HG03439 (cell line): ENCODE results near the gene SUPT5H.

ENCODE experiments used
- ATAC-seq: cut with Tn5 transposase; IDR thresholded peaks from one replicate; pipeline ENCODE4 v1.9.1; 2021; ENCODE audit warnings: mild to moderate bottlenecking, moderate library complexity; ENCODE audit not compliant: unreplicated experiment

The SUPT5H gene

DNA sequence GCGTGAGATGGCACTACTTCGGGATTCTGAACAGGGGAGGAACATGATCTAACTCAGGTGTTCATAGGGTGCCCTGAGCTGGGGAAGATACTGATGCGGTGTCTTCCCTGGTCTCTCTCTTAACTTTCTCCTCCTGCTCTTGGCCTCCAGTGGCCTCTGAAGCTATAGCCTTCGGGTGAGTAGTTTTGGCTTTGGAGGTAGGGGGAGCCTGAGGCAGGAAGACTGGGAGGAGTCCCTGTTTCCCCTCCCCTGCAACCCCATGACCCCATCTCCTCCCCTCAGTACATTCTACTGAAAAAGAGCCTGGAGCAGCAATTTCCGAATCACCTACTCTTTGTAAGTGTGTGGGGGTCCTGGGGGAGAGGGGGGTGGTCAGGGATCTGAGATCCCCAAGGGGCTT lies 73.1 kb downstream of the SUPT5H start:
- no peak for ATAC-seq

DNA sequence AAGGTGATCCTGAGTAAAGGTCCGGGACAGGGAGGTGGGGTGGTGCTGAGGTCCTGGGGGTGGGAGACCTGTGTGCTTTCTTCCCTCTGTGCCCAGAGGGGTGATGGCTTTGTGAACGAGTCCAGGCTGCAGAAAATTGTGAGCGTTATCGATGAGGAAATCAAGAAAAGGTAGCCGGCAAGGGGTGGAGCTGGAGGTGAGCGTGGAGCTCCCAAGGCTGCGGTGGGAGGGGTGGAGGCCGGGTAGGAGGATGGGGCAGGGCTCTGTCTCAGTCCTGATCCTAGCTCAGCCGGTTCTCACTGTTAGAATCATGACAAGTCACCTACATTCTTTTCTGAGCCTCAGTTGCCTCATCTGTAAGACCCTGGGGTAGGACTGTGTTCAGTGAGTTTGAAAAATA lies 73.6 kb downstream of the SUPT5H start:
- ATAC-seq, result no peak

DNA sequence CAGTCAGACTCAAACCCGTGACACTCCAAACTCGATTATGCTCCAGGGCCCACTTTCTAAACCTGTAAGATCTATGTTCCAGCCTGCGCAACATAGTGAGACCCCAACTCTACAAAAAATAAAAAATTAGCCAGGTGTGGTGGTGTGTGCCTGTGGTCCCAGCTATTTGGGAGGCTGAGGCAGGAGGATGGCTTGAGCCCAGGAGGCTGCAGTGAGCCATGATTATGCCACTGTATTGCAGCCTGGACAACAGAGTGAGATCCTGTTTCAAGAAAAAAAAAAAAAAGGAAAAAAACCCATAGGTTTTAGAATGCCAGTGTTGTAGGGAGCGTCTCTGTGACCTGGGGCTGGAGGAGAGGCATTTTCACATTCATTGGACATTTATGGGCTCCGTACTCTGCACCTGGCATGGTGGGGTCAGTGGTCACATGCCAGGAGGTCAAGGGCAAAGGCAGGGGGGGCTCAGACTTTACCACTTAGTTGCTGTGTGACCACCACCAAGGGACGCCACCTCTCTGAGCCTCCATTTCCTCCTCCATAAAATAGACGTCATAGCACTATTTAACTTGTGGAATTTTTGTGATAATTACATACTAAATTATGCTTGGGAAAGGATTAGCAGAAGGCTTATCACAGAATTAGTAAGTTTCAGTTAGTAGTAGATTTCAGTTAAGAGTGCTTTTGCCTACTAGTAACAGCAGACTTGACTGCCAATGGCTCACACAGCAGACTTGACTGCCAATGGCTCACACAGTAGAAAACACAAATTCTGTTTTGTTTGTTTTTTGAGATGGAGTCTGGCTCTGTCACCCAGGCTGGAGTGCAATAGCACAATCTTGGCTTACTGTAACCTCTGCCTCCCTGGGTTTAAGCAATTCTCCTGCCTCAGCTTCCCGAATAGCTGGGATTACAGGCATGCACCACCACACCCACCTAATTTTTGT lies 75.4 kb downstream of the SUPT5H start:
- ATAC-seq, result no peak

DNA sequence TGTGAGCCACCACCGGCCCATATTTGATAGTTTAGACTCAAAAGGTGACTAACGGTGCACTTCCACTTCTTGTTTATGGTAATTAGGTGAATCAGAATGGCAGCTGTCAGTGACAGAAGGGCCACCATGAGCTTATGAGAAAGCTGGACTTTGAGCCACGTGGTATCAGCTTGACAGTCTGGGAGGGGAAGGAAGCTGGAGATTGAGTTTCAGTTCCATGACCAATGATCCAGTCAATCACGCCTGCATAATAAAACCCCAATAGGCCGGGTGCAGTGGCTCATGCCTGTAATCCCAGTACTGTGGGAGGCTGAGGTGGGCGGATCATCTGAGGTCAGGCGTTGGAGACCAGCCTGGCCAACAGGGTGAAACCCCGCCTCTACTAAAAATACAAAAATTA lies 79.1 kb downstream of the SUPT5H start:
- no peak for ATAC-seq

DNA sequence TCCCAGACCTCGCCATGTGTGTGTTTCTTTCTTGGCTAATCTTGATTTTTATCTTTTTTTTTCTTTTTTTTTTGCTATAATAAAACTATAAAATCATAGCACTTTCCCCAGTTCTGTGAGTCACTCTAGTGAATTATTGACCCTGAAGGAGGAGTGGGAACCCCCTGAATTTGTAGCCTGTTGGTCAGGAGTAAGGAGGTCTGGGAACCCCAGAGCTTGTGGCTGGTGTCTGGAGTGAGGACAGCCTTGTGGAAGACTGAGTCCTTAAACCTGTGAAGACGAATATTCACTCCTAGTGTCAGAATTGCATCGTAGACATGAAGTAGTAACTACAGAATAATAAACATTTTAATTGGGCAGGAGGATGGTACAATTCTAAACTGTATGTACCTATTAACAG lies 79.8 kb downstream of the SUPT5H start:
- ATAC-seq, result no peak
